GM19351 (cell line): Measurements from ENCODE around the gene FAM53A.
A peak's percentile ranks its signal among the peaks of the same experiment; 100 is the strongest.
"Not testable (repeated sequence)": the region's sequence is repeated elsewhere in the genome, so short reads cannot be mapped to it uniquely, and the experiment has no call there.

ENCODE experiments used
- ATAC-seq: cut with Tn5 transposase; IDR thresholded peaks from one replicate; pipeline ENCODE4 v1.9.1; 2021; ENCODE audit warnings: mild to moderate bottlenecking, moderate library complexity; ENCODE audit not compliant: unreplicated experiment

Gene FAM53A

GRCh38 chr4:1641671-1642070 is 42.4 kb downstream of the FAM53A start:
- no peak for ATAC-seq

GRCh38 chr4:1640716-1641503 is 43.2 kb downstream of the FAM53A start:
- ATAC-seq, result not testable (repeated sequence)

- ATAC-seq, result no peak
Measured at GRCh38 chr4:1640190-1640589, 43.9 kb downstream of the FAM53A start.

- ATAC-seq, result no peak
Measured at GRCh38 chr4:1639299-1639868, 44.7 kb downstream of the FAM53A start.

GRCh38 chr4:1638873-1639272 is 45.2 kb downstream of the FAM53A start:
- no peak for ATAC-seq

- ATAC-seq, result no peak
Measured at GRCh38 chr4:1638272-1638598, 45.9 kb downstream of the FAM53A start.

- no peak for ATAC-seq
Measured at GRCh38 chr4:1637580-1638271, 46.4 kb downstream of the FAM53A start.

GRCh38 chr4:1636490-1637211 is 47.5 kb downstream of the FAM53A start:
- ATAC-seq, result no peak

- no peak for ATAC-seq
Measured at GRCh38 chr4:1635464-1635863, 48.6 kb downstream of the FAM53A start.

- ATAC-seq, result no peak
Measured at GRCh38 chr4:1633993-1634392, 50.1 kb downstream of the FAM53A start.

GRCh38 chr4:1632109-1633104 is 51.7 kb downstream of the FAM53A start:
- no peak for ATAC-seq

- ATAC-seq, result no peak
Measured at GRCh38 chr4:1631136-1631535, 53.0 kb downstream of the FAM53A start.

- no peak for ATAC-seq
Measured at GRCh38 chr4:1630266-1630665, 53.8 kb downstream of the FAM53A start.

GRCh38 chr4:1629699-1630083 is 54.4 kb downstream of the FAM53A start:
- no peak for ATAC-seq

GRCh38 chr4:1628892-1629698 is 55.0 kb downstream of the FAM53A start:
- peak; percentile 48 for ATAC-seq

GRCh38 chr4:1627417-1628313 is 56.4 kb downstream of the FAM53A start:
- ATAC-seq, result no peak

- ATAC-seq, result no peak
Measured at GRCh38 chr4:1626941-1627340, 57.2 kb downstream of the FAM53A start.

- ATAC-seq, result no peak
Measured at GRCh38 chr4:1626151-1626550, 58.0 kb downstream of the FAM53A start.
